ENCODE data around the gene STARD3. TPM values are rescaled to one million over a fixed set of nuclear protein-coding genes. Genes with fewer than 3 reads are reported as not detected.

The STARD3 gene
- total RNA-seq, 1 donor from 2014 or later, result 32.7 TPM

DNA sequence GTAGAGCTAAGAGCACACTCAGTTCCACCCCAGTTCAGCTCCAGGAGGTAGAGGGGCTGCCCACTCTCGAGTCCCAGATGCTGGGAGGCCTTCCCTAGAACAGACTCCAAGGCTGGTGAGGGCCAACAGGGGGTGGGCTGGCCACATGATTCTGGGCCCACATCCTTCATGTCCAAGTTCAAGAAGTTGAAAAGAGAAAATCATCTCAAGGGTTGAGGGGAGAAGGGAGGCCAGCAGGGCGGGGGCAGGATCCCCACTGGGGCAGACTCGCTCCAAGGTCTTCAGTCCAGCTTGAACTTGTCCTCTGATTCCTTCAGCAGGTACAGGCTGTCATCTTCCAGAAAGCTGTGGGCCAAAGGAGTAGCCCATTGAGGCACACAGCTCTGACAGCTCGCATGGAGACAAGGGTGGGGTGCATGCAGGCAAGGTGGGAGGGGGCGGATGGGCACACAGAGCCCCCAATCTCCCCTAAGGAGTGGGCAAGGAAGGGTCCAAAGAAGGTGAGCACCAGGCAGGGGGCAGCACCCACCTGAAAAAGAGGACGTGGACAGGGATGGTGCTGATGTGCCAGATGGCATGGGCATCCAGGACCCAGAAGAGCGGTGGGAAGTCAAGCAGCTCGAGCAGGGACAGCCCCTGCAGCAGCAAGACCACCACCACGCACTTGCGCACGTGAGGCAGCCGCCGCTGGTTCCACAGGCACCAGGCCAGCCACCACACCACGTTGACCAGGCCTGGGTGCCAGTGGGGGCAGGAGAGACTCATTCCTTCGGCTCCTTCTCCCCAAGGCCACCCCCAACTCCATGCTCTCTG, 35.8 kb downstream of the STARD3 start:
- no peak for DNase-seq (ENCODE audit: low read depth in 2 of 2)

DNA sequence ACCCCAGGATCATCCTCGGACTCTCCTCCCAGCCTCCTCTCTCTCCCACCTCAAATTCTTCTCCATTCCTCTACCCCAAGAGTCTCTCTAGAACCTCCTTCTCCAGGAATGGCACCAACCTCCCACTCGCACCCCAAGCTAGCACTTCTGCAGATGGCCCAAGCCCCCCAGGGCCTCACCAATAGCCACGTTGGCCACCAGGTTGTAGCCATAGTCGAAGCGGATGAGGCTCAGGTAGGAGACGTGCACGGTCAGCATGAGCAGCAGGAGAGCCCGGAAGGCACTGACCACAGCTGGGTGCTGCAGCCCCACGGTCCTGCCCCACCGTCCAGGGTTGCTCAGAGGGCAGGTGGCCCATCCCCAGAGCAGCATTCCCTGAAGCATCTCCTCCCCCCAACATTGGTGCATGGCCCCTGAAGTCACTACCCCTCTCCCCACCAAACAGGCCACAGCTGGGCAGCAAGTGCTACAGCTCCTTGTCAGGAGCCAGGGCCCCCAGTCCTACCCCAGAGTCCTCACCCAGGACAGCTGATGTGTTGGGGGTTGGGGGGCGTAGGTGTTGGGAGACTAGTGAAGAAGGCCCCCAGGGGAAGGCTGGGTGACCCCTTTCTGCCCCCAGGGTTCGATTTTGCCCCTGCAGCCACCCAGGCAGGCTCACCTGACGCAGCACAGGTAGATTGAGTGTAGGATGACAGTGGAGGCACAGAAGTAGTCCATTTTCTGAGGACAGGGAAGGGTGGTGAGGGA, 36.6 kb downstream of the STARD3 start:
- DNase-seq (ENCODE audit: low read depth in 2 of 2), result no peak

DNA sequence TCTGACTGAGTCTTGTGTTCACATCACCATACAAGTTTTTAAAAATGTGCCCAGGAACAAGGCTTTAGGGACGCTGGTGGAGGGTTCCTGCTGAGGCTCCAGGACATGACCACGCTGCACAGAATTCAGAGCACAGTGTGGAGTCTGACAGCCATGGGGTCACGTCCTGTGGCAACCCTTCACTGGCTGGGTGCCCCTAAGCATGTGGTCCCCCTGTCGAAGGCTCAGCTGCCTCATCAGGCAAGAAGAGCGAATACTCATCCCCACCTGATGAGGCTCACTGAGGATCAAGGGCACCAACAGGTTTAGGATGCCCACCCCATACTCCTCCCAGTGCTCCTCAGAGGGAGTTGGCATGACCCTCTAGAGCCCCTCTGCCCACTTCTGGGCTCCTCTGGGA, 37.2 kb downstream of the STARD3 start:
- DNase-seq (ENCODE audit: low read depth in 2 of 2), result no peak

DNA sequence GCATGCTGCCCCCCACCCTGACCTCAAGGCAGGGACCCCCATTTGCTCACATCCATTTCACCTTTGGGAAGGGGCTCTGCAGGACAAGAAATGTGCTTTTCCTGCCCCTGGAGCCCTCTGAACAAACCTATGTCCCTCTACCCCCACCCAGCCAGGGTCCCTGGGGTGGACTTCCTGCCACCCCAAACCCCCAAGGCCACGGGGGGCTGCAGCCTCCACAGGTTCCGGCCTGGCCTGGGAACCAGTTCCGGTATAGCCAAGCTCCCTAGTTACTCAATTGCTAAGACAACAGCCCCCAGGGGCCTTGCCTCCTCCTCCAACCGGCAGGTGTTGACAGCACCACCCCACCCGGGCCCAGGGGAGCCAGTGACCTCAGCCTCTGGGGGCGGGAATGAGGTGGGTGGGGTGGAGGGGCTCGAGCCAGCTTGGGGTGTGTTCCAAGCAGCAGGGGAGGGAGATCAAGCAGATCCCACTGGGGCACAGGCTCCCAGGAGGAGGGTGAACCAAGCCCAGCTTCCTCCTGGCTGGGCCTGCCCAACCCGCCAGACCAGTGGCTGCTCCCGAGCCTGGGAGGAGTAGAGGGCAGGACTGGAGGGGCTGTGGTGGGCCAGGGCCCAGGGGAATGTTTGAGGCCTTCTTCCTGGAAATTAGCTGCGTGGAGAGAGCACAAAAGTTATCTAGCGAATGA, 37.9 kb downstream of the STARD3 start:
- no peak for DNase-seq (ENCODE audit: low read depth in 2 of 2)

DNA sequence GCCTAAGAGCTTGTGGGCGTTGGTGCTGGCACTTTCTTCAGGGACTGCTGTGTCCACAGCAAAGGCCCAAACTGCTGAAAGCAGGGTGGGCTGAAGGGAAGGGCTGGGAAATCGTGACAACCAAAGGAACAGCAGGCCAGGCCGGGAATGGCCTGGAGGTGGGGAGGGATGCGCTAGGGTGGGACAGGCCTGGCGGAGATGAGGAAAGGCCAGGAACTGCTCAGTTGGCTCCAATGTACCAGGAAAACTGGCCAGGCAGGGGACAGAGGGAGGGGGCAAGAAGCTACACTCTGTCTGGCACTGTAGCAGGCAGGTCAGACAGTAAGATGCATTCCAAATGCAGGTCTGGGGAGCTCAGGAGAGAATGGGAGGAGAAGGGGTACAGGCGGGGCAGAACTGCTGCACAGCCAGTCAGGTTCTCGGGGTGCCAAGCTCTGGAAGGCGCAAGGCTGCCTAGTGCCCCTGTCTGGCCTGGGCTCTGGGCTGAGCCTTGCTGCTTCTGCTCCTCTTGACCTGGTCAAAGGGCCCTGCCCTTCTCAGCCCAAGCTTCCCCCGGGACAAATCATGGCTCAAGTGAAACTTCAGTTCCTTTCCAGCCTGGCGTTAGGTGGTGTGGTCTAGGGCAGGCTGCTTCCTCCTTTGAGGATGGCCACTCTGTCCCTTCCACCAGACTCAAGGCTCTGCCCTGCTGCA, 38.6 kb downstream of the STARD3 start:
- DNase-seq (ENCODE audit: low read depth in 2 of 2), result no peak

DNA sequence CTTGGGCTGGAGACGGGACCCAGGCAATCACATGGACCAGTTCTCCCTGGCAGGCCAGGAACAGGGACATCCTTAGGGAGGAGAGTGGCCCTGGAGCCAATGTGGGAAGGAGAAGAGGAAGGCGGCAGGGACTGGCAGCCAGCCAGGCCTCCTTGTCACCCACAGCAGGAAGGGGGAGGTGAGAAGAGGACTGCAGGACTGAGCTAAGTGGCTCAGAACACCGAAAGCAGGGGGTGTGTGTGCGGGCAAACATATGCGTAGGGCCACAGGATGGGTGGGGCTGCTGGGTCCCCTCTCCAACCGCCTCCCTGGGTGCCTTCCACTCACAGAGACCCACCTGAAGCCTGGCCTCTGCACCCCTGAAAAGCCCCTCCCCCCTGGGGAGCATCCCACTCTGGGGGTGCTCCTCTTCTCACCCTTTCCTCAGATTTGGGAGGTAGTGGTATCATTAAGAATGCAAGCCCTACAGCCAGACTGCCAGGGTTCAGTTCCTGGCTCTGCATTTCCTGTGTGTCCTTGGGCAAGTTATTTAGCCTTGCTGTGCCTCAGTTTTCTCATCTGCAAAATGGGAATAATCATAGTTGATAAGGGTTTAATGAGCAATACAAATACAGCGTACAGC, 39.4 kb downstream of the STARD3 start:
- no peak for DNase-seq (ENCODE audit: low read depth in 2 of 2)

DNA sequence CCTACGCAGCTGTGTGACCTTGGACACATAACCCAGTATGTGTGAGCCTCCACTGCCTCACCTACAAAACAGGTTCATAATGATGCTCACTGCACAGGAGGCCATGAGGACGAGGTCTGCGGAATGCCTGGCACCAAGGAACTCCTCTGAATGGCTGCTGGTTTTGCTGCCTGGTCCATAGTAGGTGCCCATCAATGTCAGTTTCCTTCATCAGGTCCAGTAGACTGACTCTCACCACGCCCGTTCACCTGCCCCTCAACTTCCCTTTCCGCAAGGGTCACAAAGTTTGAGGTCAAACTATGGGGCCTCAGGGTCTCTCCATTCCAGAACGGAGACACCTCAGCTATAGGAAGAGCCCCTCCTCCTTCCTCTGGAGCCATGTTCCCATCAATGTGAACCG, 40.1 kb downstream of the STARD3 start:
- no peak for DNase-seq (ENCODE audit: low read depth in 2 of 2)

DNA sequence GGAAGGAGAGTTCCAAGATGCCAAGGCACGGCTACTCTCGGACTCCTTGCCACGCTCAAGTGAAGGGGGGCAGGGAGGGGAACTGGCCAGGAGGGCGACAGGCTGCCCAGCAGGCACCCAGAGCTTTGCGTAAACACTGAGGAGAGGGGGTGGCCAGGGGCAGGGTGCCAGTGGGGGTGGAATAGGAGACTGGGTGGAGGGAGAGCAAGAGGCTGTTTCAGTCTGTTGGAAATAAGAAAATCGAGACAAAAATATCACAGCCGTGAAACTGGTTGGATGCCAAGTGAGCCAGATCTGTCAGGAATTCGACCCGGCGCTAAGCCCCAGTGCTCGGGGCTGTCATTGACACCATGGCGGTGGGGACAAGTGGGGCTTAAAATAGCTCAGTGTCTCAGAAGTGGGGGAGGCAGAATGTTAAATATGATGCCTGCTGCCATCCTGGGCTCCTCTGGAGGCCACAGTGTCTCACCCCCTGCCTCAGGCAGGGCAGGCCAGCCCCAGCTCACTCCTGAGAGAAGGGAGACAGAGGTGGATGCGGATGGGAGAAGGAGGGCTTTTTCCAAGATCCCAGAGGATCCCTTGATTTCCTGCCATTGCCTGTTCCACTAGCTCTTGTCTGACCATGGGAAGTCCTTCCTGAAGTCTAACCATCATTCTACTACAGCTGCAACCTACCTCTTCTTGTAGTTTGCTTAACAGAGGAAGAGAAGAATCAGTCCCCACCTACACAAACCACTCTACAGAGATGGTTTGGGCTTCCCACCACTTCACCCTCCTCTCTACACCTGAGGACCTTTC, 40.8 kb downstream of the STARD3 start:
- no peak for DNase-seq (ENCODE audit: low read depth in 2 of 2)

DNA sequence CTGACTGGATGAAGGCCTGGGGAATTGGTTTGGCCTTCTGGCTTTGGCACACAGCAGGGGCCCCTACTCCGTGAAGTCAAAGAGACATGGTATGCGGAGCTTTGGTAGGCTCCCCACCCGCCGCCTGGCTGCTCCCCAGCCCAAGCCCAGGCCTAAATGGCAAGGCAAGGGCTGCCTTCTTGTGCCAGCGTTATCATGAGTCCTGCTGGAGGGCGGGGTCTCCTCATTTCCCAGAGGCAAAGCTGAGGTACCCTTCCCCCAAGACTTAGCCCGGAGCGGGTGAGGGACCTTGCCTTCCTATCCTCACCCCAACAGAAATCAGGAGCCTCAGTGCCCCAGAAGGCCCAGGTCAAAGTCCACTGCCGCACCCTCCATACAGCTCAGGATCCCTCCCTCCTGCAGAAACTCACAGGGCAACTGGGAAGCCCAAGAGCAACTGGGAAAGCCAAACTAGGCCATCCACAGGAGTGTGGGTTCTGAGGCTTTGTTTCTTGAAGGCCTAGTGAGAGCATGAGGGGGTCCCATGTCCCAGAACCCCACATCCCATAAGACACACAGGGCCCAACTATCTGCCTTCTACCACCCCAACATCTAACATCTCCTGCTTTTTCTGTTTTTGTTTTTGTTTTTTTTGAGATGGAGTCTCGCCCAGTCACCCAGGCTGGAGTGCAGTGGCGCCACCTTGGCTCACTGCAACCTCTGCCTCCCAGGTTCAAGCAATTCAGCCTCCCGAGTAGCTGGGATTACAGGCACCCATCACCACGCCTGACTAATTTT, 41.6 kb downstream of the STARD3 start:
- DNase-seq (ENCODE audit: low read depth in 2 of 2), result no peak

DNA sequence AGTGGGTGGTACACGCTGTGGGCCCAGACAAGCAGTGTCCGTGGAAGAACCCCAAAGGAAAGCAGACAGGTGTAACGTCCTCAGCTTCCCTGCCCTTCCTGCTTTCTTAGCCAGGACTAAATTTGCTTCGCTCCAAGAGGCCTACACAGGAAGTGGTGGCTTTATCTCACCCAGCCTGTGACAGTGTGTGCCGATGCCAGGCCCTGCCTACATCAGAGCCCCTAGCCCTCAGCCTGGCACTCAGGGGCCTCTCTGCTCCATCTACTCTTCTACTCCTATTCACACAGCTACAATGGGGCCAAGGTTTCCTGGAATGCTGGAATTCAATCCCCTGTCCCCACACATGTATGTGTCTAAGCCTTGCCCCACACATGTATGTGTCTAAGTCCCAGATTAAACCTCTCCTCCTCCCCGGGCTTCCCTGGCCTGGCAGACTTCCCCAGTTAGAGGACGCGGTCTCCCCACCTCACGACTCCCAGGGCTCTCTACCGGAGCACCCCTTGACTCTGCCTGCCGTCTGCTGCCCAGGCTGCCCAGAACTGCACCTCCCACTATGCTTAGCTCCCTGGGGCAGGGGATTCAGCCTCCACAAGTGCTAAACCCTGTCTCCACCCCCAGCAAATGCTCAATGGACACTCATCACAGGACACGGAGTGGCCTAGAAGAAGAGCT, 42.7 kb downstream of the STARD3 start:
- no peak for DNase-seq (ENCODE audit: low read depth in 2 of 2)

DNA sequence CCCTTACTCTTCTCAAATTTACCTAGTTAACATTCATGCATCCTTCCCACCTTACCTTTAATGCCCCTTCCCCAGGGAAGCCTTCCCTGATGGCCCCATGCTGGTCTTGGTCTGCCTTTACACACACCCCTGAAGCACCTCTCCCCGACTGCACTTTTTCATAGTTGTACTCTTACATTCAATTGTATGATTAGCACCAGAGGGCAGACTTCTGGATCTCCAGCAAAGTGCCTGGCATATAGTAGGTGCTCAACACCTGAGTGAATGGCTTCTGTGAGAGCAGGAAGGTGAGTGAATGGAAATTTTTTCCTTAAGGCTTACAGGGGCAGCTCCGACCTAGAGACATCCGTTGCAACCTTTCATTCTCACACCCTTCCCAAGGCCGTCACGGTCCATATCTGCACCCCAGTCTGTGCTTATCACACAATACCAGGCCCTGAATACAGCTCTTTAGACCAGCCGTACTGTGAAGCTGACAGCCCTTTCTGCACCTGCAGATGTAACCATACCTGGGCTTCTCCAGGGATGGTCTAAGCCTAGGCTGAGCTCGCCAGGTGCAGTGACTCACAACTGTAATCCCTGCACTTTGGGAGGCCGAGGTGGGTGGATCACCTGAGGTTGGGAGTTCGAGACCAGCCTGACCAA, 46.5 kb downstream of the STARD3 start:
- DNase-seq (ENCODE audit: low read depth in 2 of 2), result no peak

DNA sequence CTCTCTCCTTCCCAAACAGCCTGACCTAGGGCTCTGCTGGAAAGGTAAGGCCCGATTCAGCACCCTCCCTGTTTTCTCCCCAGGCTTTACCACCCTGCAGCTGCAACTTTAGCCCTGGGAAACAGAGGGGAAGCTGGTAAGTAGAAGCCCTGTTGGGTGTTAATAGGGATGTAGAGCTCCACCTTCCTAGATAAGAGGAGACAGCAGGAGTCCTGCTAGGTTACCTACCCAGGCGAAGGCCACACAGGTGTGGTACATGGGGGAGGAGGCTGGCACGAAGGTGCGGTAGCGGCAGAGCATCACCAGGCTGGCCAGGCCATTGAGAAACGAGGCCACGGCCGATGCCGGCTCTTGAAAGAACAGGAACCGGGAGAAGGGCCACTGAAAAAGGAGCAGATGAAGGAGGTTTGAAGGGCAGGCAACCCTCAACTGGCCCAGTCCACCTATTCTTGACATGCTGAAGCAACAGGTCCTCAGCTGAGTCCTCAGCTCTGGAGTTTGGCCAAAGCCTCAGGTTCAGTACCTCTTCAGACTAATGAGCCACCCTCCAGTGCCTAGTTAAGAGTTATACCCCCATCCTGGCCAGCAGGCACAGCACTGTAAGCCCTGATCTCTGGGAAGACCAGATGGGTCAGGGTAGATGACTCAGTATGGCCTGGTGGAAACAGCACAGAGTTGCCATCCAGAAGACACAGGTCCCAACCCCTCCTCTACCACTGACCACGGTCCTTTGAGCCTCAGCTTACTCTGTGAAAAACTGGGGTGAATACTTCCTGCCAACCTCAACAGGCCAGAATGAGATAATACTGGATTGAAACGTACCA, 47.6 kb downstream of the STARD3 start:
- DNase-seq (ENCODE audit: low read depth in 2 of 2), result no peak

DNA sequence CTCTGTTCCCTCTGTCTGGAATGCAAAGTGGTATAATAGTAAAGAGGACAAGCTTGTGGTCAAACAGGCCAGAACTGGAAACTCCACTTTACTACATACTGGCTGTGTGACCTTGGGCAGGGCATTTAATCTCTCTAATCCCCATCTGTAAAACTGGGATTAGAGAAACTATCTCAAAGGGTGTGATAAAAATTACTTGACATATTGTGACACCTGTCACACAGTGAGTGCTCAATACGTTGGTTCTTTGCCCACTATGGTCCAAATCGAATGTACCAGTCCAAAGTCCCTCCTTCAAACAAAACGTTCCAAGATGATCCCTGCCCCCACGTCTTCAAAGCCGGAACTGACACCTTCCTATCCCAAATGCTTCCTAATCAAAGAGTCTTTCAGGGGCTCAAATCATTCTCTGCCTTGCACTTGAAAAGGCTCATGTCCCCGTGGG, 50.2 kb downstream of the STARD3 start:
- DNase-seq (ENCODE audit: low read depth in 2 of 2), result no peak

DNA sequence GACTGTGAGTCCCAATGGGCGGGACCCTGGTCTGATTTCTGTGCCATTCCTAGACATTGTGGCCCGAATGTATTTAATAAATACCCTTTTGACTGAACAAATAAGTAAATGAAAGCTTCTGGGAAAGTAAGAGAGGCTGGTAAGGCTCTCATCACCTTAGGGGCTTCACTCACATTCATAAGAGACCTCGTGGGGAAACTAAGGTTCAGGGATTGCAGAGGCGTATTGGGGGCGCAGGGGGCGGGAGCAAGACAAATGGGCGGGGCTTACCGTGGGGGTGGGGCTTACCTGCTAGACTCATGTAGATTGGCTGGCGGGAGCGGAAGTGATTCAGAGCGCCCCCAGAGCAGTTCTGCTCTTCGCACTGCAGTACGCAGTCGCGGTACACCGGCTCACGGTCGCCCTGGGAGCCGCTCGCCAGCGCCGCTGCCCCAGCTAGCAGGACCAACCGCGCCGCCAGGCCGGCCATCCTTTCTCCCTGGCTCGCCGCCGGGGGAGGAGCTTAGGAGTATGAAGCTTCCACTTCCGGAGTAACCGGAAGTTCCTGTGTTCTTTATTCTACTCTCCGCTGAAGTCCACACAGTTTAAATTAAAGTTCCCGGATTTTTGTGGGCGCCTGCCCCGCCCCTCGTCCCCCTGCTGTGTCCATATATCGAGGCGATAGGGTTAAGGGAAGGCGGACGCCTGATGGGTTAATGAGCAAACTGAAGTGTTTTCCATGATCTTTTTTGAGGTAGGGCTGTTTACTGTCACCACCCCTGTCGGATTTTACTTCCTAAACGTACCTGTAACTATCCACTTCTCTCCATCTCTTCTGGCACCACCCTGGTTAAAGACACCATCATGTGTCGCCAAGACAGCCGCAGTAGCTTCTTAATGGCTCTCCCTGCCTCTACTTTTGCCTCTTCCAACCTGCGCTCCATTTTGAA, 50.9 kb downstream of the STARD3 start, which contains the start of gene PGAP3:
PGAP3 (minus strand) TSS at position 512 of the 929 bp plus-strand sequence; CDS start at position 469, 43 bp downstream.
- peak; percentile 68 to 88 for DNase-seq (ENCODE audit: low read depth in 2 of 2)

DNA sequence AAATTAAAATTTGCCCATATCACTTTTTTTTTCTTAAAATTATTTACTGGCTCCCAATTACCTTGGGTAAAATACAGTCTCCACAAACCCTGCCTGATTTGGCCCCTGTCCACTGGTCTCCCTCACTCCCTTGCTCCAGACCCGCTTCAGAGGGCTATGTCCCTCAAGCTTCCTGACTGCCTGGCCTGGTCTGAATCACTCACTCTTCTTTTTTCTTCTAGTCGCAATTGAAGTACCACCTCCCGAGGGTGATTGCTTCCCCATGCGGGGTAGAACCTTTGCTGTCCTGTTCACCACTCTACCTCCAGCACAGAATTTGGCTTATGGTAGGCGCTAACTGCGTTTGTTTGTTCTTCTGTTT, 51.5 kb downstream of the STARD3 start:
- no peak for DNase-seq (ENCODE audit: low read depth in 2 of 2)

DNA sequence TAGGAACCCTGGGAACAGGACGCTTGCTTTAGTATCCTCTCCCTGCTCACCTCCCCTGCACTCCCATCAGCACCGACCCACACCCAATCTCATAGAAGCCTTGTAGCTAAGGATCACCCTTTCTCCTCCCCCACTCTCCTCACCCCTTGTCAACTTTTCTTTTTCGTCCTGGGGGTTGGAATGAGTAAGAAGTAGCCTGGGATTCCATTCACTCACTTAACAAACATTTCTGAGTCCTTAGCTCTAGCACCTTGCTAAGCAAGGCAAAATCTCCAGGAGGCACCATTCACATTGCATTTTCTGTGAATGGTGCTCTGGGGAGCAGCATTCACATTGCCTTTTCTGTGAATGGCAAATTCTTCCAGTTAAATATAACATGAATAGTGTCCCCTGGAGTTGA, 52.0 kb downstream of the STARD3 start:
- no peak for DNase-seq (ENCODE audit: low read depth in 2 of 2)

DNA sequence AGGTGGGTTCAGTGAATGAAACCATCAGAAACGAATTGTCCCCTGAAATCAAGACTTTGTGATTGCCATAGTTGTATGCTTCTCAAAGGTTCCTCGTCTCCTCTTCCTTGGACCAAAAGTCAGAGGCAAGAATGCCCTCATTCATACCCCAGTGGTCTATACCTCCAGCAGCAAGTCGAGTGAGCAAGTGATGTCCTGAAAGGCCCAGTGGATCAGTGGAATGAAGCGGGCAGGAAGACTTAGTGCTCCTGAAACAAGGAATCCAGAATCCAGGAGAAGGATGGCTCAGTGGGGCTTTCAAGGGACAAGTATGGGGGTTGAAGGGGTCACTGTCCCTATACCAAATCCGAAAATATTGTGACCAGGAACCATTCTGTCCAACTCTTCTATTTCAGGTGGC, 57.6 kb downstream of the STARD3 start:
- DNase-seq (ENCODE audit: low read depth in 2 of 2), result no peak

Data from dermis microvascular lymphatic vessel endothelial cell (primary cell).